SK-N-MC (cell line): ENCODE results near the gene TMEM8B.

ENCODE experiments used
- DNase-seq: peaks from one replicate; pipeline ENCODE4 v3.0.0-alpha.2; 2011; ENCODE audit warnings: low read depth, low spot score
- H3K27ac ChIP-seq: fragments of 200-600 bp; sonication (generic); 2 replicates; pipeline ENCODE4 v1.5.1; 2016; ENCODE audit warnings: mixed run types
- H3K36me3 ChIP-seq: fragments of 200-600 bp; sonication (generic); 2 replicates; pipeline ENCODE4 v1.6.1; 2017; ENCODE audit warnings: antibody characterized with exemption, low read length, mixed read lengths; ENCODE audit not compliant: insufficient read depth
- H3K4me3 ChIP-seq: fragments of 200-600 bp; sonication (generic); 2 replicates; pipeline ENCODE4 v1.5.1; 2016
- H3K9ac ChIP-seq: fragments of 200-600 bp; sonication (generic); 2 replicates; pipeline ENCODE4 v1.8.0; 2017; ENCODE audit warnings: mixed run types, mixed read lengths; ENCODE audit not compliant: insufficient read length
- H3K9me3 ChIP-seq: fragments of 200-600 bp; sonication (generic); 2 replicates; pipeline ENCODE4 v1.6.1; 2017; ENCODE audit warnings: low read depth, mild to moderate bottlenecking, antibody characterized with exemption, low read length, moderate library complexity, mixed read lengths
- EZH2 ChIP-seq: fragments of 200-600 bp; sonication (generic); IDR thresholded peaks from one replicate; pipeline ENCODE4 v1.6.1; 2017; ENCODE audit warnings: antibody characterized with exemption
- FOXP2 ChIP-seq: optimal IDR thresholded peaks from 2 replicates; pipeline ENCODE3; 2011; ENCODE audit warnings: mild to moderate bottlenecking, moderate library complexity; ENCODE audit not compliant: insufficient read depth; ENCODE audit errors: extremely low read length, control extremely low read depth
- POLR2AphosphoS5 ChIP-seq: IDR thresholded peaks from 2 replicates; pipeline ENCODE4 v1.6.1; 2012; ENCODE audit warnings: mild to moderate bottlenecking, low read depth, low read length, borderline replicate concordance

The TMEM8B gene

DNA sequence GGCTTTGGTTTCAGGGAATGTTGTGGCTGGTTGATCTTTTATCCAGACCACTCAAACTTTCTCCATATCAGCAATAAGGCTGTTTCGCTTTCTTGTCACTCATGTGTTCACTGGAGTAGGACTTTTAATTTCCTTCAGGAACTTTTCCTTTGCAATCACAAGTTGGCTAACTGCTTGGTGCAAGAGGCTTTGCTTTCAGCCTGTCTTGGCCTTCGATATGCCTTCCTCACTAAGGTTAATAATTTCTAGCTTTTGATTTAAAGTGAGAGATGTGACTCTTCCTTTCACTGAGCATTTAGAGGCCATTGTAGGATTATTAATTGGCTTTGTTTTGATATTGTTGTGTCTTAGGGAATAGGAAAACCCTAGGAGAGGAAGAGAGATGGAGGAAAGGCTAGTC is 70.0 kb downstream of the TMEM8B start:
- Histone ChIP-seq H3K36me3 (no peaks in the 10 kb centered on the region), H3K9me3 (no peaks in the 10 kb centered on the region), H3K9ac (no peak overlapping the region), H3K4me3 (no peak overlapping the region), H3K27ac (no peak overlapping the region)
- DNase-seq = no peak
- no peak for TF ChIP-seq EZH2
- no peak for TF ChIP-seq FOXP2
- no peak for TF ChIP-seq POLR2AphosphoS5

DNA sequence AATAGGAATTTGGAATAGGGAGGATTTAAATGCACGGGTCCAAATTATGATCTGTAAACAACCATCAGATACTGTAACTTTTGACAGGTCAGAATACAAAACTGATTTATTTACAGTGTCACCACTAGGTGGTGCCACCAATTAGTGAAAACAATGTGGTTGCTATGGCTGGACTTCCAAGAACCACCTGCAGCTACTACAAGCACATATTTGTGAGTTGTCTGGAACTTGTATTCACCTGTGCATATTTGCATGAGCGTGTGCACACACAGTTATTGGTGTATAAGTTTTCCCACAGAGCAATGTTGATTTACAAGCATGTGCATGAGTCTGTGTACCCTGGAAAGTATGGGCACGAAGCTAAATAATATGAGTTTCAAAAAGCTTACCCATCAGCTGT is 74.0 kb downstream of the TMEM8B start:
- no peak overlapping the region for H3K4me3 ChIP-seq

DNA sequence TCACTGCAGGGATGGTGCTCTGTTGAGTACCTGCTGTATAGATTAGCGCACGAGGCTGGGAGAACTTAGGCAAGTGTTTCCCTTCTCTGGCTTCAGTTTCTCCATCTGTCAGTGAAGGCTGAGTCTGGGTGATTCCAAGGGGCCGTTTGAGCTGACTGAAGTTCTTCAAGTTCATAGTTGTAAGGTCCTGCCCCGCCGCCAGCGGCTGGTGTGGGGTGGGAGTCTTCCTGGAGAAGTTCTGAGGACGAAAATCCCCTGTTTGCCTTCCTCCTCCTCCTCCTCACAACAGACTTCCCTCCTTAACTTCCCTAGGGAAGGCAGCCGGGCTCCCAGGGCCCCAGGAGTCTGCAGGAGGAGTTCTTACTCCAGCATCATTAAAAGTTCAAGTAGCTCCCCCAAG is 75.3 kb downstream of the TMEM8B start:
- no peak overlapping the region for H3K27ac ChIP-seq
- H3K36me3 ChIP-seq = no peaks in the 10 kb centered on the region
- H3K9me3 ChIP-seq = no peaks in the 10 kb centered on the region
- DNase-seq = no peak
- H3K4me3 ChIP-seq = no peak overlapping the region
- no peak for TF ChIP-seq EZH2
- no peak for TF ChIP-seq POLR2AphosphoS5
- TF ChIP-seq FOXP2 = no peak
- H3K9ac ChIP-seq = no peak overlapping the region

More for the DNA sequence above, 74.0 kb downstream of the TMEM8B start:
- TF ChIP-seq FOXP2 (no peak), EZH2 (no peak), POLR2AphosphoS5 (no peak)
- Histone ChIP-seq H3K27ac (no peak overlapping the region), H3K9me3 (no peaks in the 10 kb centered on the region), H3K9ac (no peak overlapping the region), H3K36me3 (no peaks in the 10 kb centered on the region)
- no peak for DNase-seq

DNA sequence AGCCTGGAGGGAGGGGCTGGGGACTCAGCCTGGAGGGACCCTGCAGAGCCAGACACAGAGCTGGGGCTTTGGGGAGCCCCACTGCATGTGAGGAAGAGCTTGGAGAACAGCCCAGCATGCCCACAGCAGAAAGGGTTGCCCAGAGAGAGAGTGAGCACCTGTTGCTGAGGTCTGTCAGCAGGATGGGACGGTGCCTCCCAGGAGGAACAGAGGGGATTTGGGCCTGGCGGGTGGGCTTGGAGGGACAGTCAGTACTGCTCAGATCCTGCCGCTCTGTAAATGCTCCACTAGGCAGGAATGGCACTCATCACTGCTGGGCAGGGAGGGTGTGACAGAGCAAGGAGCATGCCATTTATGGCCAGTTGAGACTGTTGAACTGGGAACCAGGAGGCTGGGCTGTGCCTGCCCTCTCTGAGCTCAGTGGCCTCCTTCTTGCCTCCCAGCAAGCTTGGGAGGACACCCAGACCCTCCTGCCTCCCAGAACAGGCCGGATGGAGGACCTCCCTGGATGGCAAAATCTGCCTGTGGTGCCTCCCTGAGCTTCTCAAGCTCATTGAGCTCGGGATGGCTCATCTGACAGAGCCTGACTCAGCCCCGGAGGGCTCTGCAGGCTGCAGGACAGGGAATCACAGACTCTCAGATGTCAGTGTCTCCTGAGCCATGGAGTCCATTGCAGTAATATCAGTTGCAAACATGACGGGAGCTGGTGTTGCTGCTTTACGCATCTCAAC is 76.2 kb downstream of the TMEM8B start:
- no peak overlapping the region for H3K4me3 ChIP-seq
- H3K36me3 ChIP-seq = no peaks in the 10 kb centered on the region
- no peak overlapping the region for H3K27ac ChIP-seq
- no peak overlapping the region for H3K9ac ChIP-seq
- no peaks in the 10 kb centered on the region for H3K9me3 ChIP-seq
- DNase-seq = no peak
- TF ChIP-seq POLR2AphosphoS5 (no peak), EZH2 (no peak), FOXP2 (no peak)

DNA sequence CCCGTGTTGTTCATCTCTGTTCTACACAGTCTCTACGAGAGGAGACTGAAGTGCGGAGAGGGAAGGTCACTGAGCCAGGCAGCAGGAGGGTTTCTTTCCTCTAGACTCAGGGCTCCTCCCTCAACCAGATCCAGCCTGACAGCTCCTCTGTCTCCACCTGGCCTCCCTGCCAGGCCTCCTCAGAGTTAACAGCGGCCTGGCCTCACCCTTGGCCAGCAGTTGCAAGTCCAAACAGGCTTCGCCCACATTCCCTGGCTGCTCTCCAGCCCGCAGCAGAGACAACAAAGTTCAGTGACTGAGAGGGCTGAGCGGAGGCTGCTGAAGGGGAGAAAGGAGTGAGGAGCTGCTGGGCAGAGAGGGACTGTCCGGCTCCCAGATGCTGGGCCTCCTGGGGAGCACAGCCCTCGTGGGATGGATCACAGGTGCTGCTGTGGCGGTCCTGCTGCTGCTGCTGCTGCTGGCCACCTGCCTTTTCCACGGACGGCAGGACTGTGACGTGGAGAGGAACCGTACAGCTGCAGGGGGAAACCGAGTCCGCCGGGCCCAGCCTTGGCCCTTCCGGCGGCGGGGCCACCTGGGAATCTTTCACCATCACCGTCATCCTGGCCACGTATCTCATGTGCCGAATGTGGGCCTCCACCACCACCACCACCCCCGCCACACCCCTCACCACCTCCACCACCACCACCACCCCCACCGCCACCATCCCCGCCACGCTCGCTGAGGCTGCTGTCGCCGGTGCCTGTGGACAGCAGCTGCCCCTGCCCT is 77.1 kb downstream of the TMEM8B start, which contains the start of gene HRCT1:
Gene HRCT1 (plus strand): TSS at position 291 of the 768 bp plus-strand sequence. CDS start 86 bp downstream, at position 377.
- H3K36me3 ChIP-seq = no peaks in the 10 kb centered on the region
- H3K27ac ChIP-seq = no peak within 1 kb of the TSS
- H3K9me3 ChIP-seq = no peaks in the 10 kb centered on the region
- DNase-seq = no peak
- H3K4me3 ChIP-seq = no peak within 1 kb of the TSS
- H3K9ac ChIP-seq = no peak within 1 kb of the TSS
- no peak for TF ChIP-seq EZH2
- TF ChIP-seq POLR2AphosphoS5 = no peak
- no peak for TF ChIP-seq FOXP2

DNA sequence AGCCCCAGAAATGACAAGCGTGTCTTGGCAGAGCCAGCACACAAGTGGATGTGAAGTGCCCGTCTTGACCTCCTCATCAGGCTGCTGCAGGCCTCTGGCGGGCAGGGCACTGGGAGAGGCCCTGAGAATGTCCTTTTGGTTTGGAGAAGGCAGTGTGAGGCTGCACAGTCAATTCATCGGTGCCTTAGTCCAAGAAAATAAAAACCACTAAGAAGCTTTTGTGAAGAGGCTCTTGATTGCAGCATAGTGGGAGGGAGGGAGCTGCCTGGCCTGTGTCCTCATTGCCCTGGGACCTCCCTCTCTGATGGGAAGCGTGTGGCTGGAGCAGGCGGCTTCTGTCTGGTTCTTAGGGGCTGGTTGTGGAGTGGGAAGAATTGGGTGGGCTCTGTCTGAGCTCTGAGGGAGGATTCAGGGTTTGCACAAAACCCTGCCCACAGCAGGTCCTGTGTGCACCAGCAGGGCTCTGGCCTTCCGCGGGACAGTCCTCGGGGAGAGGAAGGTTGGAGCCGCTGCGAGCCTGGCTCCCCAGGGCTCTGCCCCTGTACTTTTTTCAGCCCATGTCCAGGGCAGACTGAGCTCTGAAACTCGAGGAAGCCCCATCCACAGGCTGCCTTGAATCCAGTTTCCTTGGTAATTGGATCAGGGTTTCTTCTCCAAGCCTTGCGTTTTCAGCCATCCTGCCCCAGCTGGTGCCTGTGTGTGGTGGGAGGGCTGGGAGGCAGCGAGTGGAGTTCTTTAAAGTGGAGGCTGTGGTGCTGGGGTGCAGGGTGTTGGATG is 78.1 kb downstream of the TMEM8B start:
- Histone ChIP-seq H3K9me3 (no peaks in the 10 kb centered on the region), H3K4me3 (no peak overlapping the region), H3K36me3 (no peaks in the 10 kb centered on the region), H3K27ac (no peak overlapping the region), H3K9ac (no peak overlapping the region)
- DNase-seq = no peak
- no peak for TF ChIP-seq POLR2AphosphoS5
- TF ChIP-seq EZH2 = no peak
- TF ChIP-seq FOXP2 = no peak

DNA sequence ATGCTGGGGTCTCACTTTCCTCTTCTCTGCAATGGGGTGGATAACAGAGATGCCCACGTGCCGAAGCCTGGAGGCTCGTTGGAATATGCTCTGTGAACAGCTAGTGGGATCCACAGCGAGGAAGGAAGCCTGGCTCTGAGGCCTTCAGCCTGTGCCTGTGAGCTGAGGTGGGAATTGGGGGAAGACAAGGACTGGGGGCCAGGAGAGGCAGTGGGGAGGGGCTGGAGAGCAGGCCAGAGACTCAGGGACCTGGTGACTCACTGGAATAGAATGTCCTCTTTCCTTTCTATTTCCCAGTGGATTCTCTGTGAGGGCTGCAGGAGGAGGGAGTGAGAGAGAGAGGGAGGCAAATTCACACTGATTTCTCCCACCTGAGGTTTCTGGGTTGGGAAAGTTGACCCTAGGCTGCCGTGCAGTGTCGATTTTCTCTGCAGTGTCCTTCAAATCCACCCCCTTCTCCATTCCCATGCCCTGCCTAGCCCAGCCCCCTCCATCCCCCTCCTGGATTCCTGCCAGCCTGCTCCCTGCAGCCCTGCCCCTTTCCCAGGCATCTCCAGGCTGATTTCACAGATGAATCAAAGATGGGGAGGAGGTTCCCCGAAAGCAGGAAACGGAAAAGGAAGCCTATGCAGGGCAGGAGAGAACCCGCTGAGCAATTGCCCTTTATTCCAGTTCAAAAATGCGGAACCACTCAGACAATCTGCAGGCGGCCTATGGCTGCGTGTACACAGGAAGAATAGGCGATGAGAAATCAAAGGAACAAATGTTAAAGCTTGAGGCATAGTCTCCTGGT is 78.9 kb downstream of the TMEM8B start:
- TF ChIP-seq FOXP2 (no peak), EZH2 (no peak), POLR2AphosphoS5 (no peak)
- no peak overlapping the region for H3K9ac ChIP-seq

More for the DNA sequence above, 78.9 kb downstream of the TMEM8B start:
- Histone ChIP-seq H3K9me3 (no peaks in the 10 kb centered on the region), H3K36me3 (no peaks in the 10 kb centered on the region), H3K27ac (no peak overlapping the region; the same call in 1 of the 2 replicates), H3K4me3 (peak overlapping the region; percentile 45)
- peak; percentile 28 for DNase-seq
